ENCODE data around the gene TNIP2. TPM values are rescaled to one million over a fixed set of nuclear protein-coding genes. Genes with fewer than 3 reads are reported as not detected.
A peak's percentile ranks its signal among the peaks of the same experiment; 100 is the strongest.

Gene TNIP2
- total and polyA plus RNA-seq, 2 of the 13 experiments (the other 11 are each of a cell fraction or from before 2014, with no cell fraction given), result 25.6 to 38.0 TPM

DNA sequence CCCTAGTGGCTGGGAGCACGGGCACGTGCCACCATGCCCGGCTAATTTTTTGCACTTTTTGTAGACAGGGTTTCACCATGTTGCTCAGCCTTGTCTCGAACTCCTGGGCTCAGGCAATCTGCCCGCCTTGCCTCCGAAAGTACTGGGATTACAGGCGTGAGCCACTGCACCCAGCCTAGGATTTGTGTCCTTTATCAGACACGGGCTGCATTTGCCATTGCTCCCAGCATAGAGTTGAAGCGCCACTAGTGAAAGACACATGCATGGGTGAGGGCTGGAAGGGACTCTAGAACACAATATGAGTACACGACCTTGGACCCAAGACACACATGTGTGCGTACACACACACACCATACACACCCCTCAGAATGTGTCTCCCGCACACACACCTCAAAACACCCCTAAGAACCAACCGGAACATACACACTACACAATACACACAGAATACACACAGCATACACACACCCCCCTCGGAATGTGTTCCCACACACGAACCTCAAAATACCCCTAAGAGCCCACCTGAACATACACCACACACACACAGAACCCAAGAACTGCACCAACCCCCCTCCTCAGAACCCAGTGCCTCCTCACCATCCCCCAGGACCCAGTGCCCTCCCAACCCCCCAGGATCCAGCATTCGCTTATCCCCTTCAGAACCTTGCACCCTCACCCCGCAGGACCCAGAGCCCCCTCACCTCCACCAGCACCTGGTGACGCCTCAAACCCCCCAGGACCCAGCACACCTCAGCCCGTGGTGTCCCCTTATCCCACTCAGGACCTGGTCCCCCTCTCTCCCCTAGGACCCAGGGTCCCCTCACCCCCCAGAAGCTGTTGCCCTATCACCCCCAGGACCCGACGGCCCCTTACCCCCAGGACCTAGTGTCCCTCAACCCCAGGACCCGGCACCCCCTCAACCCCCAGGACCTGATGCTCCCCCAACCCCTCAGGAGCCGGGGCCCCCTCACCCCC, 1.0 kb downstream of the TNIP2 start (continued):
- TF ChIP-seq, protein P1, sequence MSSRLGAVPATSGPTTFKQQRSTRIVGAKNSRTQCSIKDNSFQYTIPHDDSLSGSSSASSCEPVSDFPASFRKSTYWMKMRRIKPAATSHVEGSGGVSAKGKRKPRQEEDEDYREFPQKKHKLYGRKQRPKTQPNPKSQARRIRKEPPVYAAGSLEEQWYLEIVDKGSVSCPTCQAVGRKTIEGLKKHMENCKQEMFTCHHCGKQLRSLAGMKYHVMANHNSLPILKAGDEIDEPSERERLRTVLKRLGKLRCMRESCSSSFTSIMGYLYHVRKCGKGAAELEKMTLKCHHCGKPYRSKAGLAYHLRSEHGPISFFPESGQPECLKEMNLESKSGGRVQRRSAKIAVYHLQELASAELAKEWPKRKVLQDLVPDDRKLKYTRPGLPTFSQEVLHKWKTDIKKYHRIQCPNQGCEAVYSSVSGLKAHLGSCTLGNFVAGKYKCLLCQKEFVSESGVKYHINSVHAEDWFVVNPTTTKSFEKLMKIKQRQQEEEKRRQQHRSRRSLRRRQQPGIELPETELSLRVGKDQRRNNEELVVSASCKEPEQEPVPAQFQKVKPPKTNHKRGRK (CRISPR knock-in tag; IDR thresholded peaks at IDR 0.05), result no peak
- TF ChIP-seq ZNF263 (CRISPR knock-in tag; IDR thresholded peaks at IDR 0.05) (0 out of 2 replicates have a peak, but pooled peaks have one; percentile 3), TEAD3 (CRISPR knock-in tag; optimal IDR thresholded peaks at IDR 0.05; ENCODE audit: borderline replicate concordance) (peak; percentile 23), ZNF343 (CRISPR knock-in tag; IDR thresholded peaks at IDR 0.05) (0 out of 2 replicates have a peak, but pooled peaks have one; percentile 15), NFIC (IDR thresholded peaks at IDR 0.05; ENCODE audit: low read length) (no peak), GATAD2A (CRISPR knock-in tag; IDR thresholded peaks at IDR 0.05) (0 out of 2 replicates have a peak, but pooled peaks have one; percentile 8), ZNF687 (CRISPR knock-in tag; IDR thresholded peaks at IDR 0.05) (peak; percentile 37), TGIF2 (CRISPR knock-in tag; IDR thresholded peaks at IDR 0.05) (0 out of 2 replicates have a peak, but pooled peaks have one; percentile 30), SALL1 (CRISPR knock-in tag; IDR thresholded peaks at IDR 0.05) (peak; percentile 21; the same call in 1 of the 2 replicates), PATZ1 (CRISPR knock-in tag; IDR thresholded peaks at IDR 0.05) (peak; percentile 25; the same call in 1 of the 2 replicates), HNRNPL (IDR thresholded peaks at IDR 0.05; ENCODE audit: low read depth, low read length) (no peak)
- TF ChIP-seq, protein P2, sequence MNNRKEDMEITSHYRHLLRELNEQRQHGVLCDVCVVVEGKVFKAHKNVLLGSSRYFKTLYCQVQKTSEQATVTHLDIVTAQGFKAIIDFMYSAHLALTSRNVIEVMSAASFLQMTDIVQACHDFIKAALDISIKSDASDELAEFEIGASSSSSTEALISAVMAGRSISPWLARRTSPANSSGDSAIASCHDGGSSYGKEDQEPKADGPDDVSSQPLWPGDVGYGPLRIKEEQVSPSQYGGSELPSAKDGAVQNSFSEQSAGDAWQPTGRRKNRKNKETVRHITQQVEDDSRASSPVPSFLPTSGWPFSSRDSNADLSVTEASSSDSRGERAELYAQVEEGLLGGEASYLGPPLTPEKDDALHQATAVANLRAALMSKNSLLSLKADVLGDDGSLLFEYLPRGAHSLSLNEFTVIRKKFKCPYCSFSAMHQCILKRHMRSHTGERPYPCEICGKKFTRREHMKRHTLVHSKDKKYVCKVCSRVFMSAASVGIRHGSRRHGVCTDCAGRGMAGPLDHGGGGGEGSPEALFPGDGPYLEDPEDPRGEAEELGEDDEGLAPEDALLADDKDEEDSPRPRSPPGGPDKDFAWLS (CRISPR knock-in tag; IDR thresholded peaks at IDR 0.05; ENCODE audit: borderline replicate concordance), result no peak
- TF ChIP-seq, protein P3, sequence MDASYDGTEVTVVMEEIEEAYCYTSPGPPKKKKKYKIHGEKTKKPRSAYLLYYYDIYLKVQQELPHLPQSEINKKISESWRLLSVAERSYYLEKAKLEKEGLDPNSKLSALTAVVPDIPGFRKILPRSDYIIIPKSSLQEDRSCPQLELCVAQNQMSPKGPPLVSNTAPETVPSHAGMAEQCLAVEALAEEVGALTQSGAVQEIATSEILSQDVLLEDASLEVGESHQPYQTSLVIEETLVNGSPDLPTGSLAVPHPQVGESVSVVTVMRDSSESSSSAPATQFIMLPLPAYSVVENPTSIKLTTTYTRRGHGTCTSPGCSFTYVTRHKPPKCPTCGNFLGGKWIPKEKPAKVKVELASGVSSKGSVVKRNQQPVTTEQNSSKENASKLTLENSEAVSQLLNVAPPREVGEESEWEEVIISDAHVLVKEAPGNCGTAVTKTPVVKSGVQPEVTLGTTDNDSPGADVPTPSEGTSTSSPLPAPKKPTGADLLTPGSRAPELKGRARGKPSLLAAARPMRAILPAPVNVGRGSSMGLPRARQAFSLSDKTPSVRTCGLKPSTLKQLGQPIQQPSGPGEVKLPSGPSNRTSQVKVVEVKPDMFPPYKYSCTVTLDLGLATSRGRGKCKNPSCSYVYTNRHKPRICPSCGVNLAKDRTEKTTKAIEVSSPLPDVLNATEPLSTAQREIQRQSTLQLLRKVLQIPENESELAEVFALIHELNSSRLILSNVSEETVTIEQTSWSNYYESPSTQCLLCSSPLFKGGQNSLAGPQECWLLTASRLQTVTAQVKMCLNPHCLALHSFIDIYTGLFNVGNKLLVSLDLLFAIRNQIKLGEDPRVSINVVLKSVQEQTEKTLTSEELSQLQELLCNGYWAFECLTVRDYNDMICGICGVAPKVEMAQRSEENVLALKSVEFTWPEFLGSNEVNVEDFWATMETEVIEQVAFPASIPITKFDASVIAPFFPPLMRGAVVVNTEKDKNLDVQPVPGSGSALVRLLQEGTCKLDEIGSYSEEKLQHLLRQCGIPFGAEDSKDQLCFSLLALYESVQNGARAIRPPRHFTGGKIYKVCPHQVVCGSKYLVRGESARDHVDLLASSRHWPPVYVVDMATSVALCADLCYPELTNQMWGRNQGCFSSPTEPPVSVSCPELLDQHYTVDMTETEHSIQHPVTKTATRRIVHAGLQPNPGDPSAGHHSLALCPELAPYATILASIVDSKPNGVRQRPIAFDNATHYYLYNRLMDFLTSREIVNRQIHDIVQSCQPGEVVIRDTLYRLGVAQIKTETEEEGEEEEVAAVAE (CRISPR knock-in tag; IDR thresholded peaks at IDR 0.05; ENCODE audit: borderline replicate concordance), result no peak
